ENCODE data around the gene ZNF226.

- TF ChIP-seq CTCF (IDR thresholded peaks at IDR 0.05; ENCODE audit: insufficient read depth, low read length, poor library complexity, severe bottlenecking) (no peak), EZH2phosphoT487 (conservative IDR thresholded peaks at IDR 0.05; ENCODE audit: low read length) (no peak)
Observed at GRCh38 chr19:44131955-44132354, 32.9 kb upstream of the ZNF226 start.

Data from SU-DHL-6 (cell line).